GM12891 (cell line): ENCODE data around the gene KAZN.

Experiments used
- DNase-seq: peaks from one replicate; pipeline ENCODE4 v3.0.0; 2011; ENCODE audit warnings: low spot score; ENCODE audit not compliant: insufficient read length
- FAIRE-seq: peaks from 2 replicates; lab custom pipeline; 2011; peaks lifted over from hg19 to GRCh38; lab: Jason Lieb, UNC
- PAX5 ChIP-seq: IDR thresholded peaks from 2 replicates; pipeline ENCODE4 v1.6.1; 2011; ENCODE audit warnings: low read length, moderate library complexity, mild to moderate bottlenecking; ENCODE audit not compliant: insufficient read depth, severe bottlenecking
- POLR2A ChIP-seq: IDR thresholded peaks from 2 replicates; pipeline ENCODE4 v1.6.1; 2011; ENCODE audit warnings: low read depth, low read length, control low read depth
- POLR2AphosphoS5 ChIP-seq: IDR thresholded peaks from 2 replicates; pipeline ENCODE4 v1.6.1; 2011; ENCODE audit warnings: low read depth, low read length, control low read depth
- POU2F2 ChIP-seq: IDR thresholded peaks from 2 replicates; pipeline ENCODE4 v1.6.1; 2011; ENCODE audit warnings: low read depth, mild to moderate bottlenecking, control low read depth, low read length, moderate library complexity
- SPI1 ChIP-seq: IDR thresholded peaks from 2 replicates; pipeline ENCODE4 v1.6.1; 2011; ENCODE audit warnings: low read depth, low read length, control low read depth
- TAF1 ChIP-seq: IDR thresholded peaks from 2 replicates; pipeline ENCODE4 v1.6.1; 2011; ENCODE audit warnings: low read depth, low read length, control low read depth

KAZN gene

DNA sequence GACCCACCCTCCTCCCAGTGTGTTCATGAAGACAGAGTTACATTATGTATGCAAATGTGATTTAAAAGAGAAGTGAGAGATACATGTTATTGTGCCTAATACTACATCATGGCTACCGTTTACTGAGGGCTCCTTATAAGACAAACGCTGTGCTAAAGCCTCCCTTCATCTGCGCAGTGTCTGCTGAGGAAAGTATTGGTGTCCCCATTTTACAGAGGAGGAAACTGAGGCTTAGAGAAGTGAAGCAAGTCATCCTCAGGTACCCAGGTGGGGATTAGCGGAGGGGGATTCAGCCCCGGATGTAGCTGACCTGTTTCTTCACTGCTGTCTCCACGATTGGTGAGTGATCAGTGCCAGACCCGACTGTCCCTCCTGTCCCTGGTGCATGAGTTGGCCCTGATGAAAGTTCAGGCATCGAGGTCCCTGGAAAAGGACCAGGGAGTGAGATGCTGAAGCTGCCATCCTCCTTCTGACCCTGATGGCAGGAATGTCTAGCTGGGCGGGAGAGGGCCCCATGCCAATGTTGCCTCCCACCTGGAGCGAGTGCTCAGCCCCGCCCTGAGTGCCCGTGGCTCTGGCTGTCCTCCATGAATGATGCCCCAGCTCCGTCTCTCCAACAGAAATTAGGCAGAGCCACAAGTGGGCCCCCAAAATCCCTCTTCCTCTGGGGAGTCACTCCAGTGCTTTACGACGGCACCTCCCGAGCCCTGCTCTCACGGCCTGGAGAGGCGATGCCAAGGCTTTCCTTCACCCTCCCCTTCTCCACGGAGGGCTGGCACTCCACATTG is 204.7 kb downstream of the KAZN start:
- FAIRE-seq: no peak
- DNase-seq: no peak
- TF ChIP-seq POLR2AphosphoS5 (no peak), PAX5 (no peak), POLR2A (no peak), TAF1 (no peak), POU2F2 (no peak), SPI1 (no peak)

DNA sequence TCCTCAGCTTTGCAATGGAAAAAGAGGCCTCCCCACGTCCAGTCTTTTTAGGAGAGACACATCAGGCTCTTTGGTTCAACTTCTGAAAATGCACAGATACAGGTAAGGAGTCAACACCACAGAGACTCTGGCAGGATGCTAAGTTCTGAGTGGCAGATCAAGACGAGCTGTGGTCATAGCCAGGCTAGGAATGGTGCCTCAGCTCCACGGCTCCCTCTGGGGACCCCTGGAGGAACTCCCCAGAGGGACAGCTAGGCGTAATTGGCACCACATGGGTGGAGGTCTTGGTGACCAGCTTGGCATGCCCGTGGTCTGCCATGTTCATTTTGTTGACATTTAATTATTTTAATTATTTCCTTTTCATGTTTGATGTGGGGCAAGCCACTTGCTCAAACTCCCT is 206.1 kb downstream of the KAZN start:
- no peak for FAIRE-seq
- DNase-seq: no peak
- TF ChIP-seq TAF1: no peak
- TF ChIP-seq POLR2AphosphoS5: no peak
- no peak for TF ChIP-seq POLR2A
- TF ChIP-seq SPI1: no peak
- TF ChIP-seq POU2F2: no peak
- TF ChIP-seq PAX5: no peak

DNA sequence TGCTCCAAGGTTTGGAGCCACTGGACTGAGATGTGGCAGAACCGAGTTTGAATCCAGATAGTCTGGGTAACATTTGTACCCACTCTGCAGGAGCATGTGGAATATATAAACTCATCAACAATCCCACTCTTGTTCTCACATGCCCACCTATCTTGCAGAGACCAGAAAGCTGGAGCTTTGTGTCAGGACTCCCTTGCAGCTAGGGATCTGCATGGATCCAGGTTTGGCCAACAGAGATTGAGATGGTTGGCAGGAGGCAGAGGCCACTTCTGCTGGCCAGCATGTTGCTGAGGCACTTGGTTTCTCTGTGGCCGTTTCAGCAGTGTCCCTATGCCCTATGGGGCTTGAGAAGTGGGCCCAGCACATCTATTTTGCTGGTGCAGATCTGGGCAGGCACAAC is 208.3 kb downstream of the KAZN start:
- no peak for DNase-seq
- TF ChIP-seq TAF1 (no peak), POLR2A (no peak), PAX5 (no peak), SPI1 (no peak), POU2F2 (no peak), POLR2AphosphoS5 (no peak)
- FAIRE-seq: no peak

DNA sequence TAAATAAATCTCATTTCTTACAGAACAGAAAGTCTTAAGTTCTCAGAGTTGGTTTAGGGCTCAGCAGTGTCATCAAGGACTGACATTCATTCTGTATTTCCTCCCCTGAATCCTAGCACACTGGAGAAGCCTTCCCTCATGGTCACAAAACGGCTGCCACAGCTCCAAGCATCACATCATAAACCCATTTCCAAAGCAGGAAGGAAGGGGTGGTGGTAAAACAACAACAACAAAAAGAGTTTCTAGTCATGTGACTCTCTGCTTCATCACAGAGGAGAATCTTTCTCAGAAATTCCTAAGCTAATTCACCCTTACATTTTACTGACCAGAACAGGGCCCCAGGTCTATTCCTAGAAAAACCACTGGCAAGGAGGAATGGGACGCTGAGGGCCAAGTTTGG is 210.3 kb downstream of the KAZN start:
- DNase-seq (no peak), FAIRE-seq (no peak)
- TF ChIP-seq TAF1 (no peak), POLR2A (no peak), POLR2AphosphoS5 (no peak), POU2F2 (no peak), PAX5 (no peak), SPI1 (no peak)

DNA sequence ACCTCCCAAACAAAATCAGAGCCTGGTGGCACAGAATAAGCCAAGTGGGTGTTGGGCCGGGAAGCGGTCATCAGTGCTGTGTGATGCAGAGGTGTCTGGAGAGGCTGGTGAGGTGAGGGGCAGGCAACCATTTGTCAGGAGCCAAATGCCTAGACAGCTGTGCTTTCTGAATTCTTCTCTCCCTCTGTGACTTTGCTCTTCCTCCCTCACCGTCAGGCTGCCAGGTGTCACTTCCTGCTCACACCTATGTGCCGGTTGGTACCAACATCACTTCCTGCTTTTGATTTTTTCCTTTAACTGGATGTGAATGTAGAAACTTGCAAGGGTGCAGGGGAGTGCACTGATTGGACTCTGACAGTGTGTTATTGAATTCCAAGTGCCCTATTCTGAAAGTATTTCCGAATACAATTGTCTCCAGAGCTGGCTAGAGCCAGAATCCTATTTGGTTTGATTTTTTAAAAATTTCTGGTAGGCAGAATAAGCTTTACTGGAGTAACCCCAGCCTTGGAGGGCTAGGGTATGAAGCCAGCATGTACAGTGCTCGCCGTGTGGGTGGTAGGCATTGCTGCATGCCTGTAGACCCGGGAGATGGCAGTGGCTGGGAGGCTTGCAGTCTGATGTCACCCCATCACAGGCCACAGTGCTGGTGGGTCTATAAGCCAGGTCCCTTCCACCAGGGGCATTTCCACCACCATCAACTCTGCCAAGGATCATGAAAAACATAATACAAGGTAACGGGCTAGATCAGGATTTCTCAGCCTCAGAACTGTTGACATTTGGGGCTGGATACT is 210.9 kb downstream of the KAZN start:
- DNase-seq (no peak), FAIRE-seq (no peak)
- TF ChIP-seq TAF1: no peak
- TF ChIP-seq POLR2AphosphoS5: no peak
- TF ChIP-seq POU2F2: no peak
- TF ChIP-seq POLR2A: no peak
- no peak for TF ChIP-seq PAX5
- no peak for TF ChIP-seq SPI1

DNA sequence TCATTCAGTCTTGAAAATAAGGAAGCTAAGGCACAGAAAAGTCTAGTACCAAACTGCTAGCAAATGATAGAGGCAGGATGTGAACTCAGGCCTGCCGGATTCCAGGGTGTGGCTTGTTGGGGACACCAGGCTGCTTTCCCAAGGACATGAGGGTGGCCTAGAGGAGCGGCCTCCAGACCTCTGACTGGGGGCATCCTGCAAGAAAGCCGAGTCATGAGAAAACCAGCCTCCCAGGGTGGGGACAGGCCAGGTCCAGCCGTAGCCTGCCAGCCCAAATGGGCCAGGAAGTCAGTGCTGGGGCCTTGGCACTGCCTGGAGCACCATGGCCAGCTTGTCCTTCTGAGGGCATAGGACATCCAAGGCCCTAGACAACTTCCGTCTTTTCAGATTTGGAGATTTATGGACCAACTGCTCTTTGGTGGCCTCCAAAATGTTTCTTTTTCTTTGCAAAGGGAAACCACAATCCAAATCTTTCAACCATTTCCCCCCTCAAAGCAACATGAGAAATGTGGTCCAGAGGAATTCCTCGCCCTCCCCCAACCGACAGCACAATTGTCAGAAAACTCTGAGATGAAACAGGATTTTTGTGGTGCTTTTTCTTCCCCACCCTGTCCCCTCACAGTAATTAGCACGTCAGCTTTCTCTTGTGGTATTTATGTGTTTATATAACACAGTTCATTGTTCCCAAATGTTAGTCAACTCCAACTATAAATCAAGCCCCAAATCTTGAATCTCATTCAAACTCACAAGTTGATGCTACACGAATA is 212.3 kb downstream of the KAZN start:
- TF ChIP-seq POU2F2 (no peak), SPI1 (no peak), TAF1 (no peak), PAX5 (no peak), POLR2AphosphoS5 (no peak), POLR2A (no peak)
- DNase-seq: no peak
- FAIRE-seq: no peak

DNA sequence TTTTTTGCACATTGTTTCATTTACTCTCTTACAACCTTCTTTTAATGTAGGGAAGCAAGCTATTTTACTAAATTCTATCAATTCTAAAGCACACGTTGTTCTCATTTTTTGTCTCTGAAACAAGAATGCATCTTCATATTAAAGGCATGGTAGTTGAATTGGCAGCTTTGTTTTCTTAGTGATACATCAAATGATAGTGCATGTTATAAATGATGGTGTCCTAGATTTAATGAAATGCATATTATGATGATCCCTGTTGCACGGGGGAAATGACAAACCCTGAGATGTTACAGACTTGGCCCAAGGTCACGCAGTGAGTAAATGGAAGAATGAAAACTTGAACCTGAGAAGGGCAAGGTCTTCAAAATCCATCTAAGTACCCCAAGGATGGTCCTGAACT is 213.1 kb downstream of the KAZN start:
- FAIRE-seq (no peak), DNase-seq (no peak)
- TF ChIP-seq POU2F2: no peak

DNA sequence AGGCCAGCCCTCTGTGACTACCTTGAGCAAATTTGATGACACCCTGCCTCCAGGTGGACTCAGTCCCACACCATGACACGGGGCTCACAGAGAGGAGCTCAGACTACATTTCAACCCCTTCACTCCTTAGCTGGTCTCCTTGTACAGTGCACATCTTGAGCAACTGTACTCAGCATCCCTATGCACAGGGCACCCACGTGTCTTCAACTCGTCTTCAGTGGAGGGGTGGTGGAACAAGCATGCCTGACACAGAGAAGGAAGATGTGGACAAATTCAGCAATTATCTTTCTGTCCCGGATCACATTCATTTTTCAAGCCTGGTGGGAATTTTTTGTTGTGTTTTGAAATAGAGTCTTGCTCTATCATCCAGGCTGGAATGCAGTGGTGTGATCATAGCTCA is 213.7 kb downstream of the KAZN start:
- DNase-seq (no peak), FAIRE-seq (no peak)
- TF ChIP-seq SPI1 (no peak), POLR2A (no peak), TAF1 (no peak), PAX5 (no peak), POLR2AphosphoS5 (no peak), POU2F2 (no peak)

DNA sequence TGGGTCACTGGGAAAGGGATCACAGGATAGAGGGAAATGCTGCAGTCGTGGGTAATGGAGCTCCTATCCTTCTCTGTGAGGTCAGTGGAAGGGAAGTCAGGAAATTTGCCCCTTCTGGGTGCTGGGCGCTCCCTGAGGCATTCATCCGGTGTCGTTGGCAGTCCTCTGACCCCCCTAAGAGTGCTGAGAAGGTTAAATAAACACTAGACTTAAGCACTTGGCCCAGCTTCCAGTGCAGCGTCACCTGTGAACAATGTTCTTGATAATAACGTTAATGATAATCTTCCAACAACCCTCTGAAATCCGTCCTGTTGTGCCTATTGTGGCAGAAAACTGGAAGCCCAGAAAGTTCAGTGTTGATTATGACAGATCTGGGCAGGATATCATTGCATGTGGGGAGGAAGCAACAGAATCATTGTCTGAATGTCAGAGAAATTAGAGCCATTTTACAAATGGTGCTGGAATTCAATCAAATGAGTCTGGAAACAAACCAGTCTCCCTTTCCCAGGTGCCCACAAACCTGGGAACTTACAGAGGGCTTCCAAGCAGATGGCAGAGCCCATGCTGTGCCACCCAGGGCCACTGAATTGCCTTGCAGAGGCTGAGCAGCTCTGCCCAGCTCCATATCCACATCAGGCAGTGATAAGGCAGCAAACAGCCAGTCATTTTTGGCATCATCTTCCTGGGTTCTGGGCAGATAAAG is 216.8 kb downstream of the KAZN start:
- no peak for FAIRE-seq
- DNase-seq: no peak
- no peak for TF ChIP-seq SPI1
